Karpas-422 (cell line): Measurements from ENCODE around the gene SERPINB3. TPM values are rescaled to one million over a fixed set of nuclear protein-coding genes. Genes with fewer than 3 reads are reported as not detected.
A peak's percentile ranks its signal among the peaks of the same experiment; 100 is the strongest.
"Not testable (repeated sequence)": the region's sequence is repeated elsewhere in the genome, so short reads cannot be mapped to it uniquely, and the experiment has no call there.

Experiments used
- DNase-seq: peaks from one replicate; pipeline ENCODE4 v3.0.0-alpha.2; 2015
- H2AFZ ChIP-seq: fragments of 200-600 bp; sonication (generic); 2 replicates; pipeline ENCODE4 v1.6.1; 2014; ENCODE audit warnings: antibody characterized with exemption, low read length, mixed read lengths
- H3K27ac ChIP-seq: fragments of 200-600 bp; sonication (generic); 2 replicates; pipeline ENCODE4 v1.5.1; 2014; ENCODE audit warnings: mild to moderate bottlenecking, low read length, moderate library complexity
- H3K27me3 ChIP-seq: fragments of 200-600 bp; sonication (generic); 2 replicates; pipeline ENCODE4 v1.6.1; 2014; ENCODE audit warnings: low read length, mixed read lengths
- H3K36me3 ChIP-seq: fragments of 200-600 bp; sonication (generic); 2 replicates; pipeline ENCODE4 v1.6.1; 2014; ENCODE audit warnings: low read length, mixed read lengths; ENCODE audit not compliant: insufficient read depth
- H3K4me1 ChIP-seq: fragments of 200-600 bp; sonication (generic); 2 replicates; pipeline ENCODE4 v1.6.1; 2014; ENCODE audit warnings: mild to moderate bottlenecking, low read length, mixed read lengths
- H3K4me2 ChIP-seq: fragments of 200-600 bp; sonication (generic); 2 replicates; pipeline ENCODE4 v1.6.1; 2014; ENCODE audit warnings: low read length, low read depth, mild to moderate bottlenecking; ENCODE audit not compliant: poor library complexity, severe bottlenecking
- H3K4me3 ChIP-seq: fragments of 200-600 bp; sonication (generic); 2 replicates; pipeline ENCODE4 v1.5.1; 2014; ENCODE audit warnings: mild to moderate bottlenecking, antibody characterized with exemption, low read length, mixed read lengths
- H3K79me2 ChIP-seq: fragments of 200-600 bp; sonication (generic); 2 replicates; pipeline ENCODE4 v1.6.1; 2014; ENCODE audit warnings: mild to moderate bottlenecking, low read length, mixed read lengths
- H3K9ac ChIP-seq: fragments of 200-600 bp; sonication (generic); 2 replicates; pipeline ENCODE4 v1.6.0; 2014; ENCODE audit warnings: low read length
- H3K9me2 ChIP-seq: fragments of 200-600 bp; sonication (generic), shearing (Covaris generic); replicated peaks from 2 replicates; pipeline ENCODE4 v1.6.0; 2014; ENCODE audit warnings: mild to moderate bottlenecking, low read length, moderate library complexity; ENCODE audit not compliant: insufficient read depth
- H3K9me3 ChIP-seq: fragments of 300-700, 200-600 bp; sonication (generic); 2 replicates; pipeline ENCODE4 v1.6.1; 2014; ENCODE audit warnings: low read length, mixed read lengths
- H4K20me1 ChIP-seq: fragments of 200-600 bp; sonication (generic); 2 replicates; pipeline ENCODE4 v1.6.1; 2014; ENCODE audit warnings: mild to moderate bottlenecking, antibody characterized with exemption, low read length, low read depth; ENCODE audit not compliant: insufficient read depth
- total RNA-seq: library from RNA; depleted of rRNA; stranded (reverse); fragments of >200 nt; shearing (Covaris generic); gene quantifications from 2 replicates; pipeline ENCODE4 v1.2.3, GENCODE V29; 2014; ENCODE audit warnings: low replicate concordance

Gene SERPINB3
- total RNA-seq, 1 experiment from 2014 or later = not detected

GRCh38 chr18:63676526-63677323 is 15.0 kb upstream of the SERPINB3 start:
- no peaks in the 10 kb centered on the region for H3K9me3 ChIP-seq
- H3K4me1 ChIP-seq = no peaks in the 10 kb centered on the region
- H3K27me3 ChIP-seq = no peaks in the 10 kb centered on the region
- no peak overlapping the region for H2AFZ ChIP-seq
- peak; percentile 71 for DNase-seq
- no peak overlapping the region for H3K4me3 ChIP-seq
- no peaks in the 10 kb centered on the region for H4K20me1 ChIP-seq
- H3K79me2 ChIP-seq = no peaks in the 10 kb centered on the region
- no peak overlapping the region for H3K27ac ChIP-seq
- H3K9ac ChIP-seq = no peak overlapping the region
- H3K36me3 ChIP-seq = no peaks in the 10 kb centered on the region
- H3K9me2 ChIP-seq = no peaks in the 10 kb centered on the region
- H3K4me2 ChIP-seq = no peak overlapping the region

- no peak overlapping the region for H2AFZ ChIP-seq
- no peaks in the 10 kb centered on the region for H3K9me2 ChIP-seq
- no peak for DNase-seq
Measured at GRCh38 chr18:63664571-63664970, 2.9 kb upstream of the SERPINB3 start.

GRCh38 chr18:63658920-63659319 is 2.8 kb downstream of the SERPINB3 start:
- not testable (repeated sequence) for H2AFZ ChIP-seq, H3K36me3 ChIP-seq, H3K27ac ChIP-seq, H3K79me2 ChIP-seq, H4K20me1 ChIP-seq, DNase-seq, H3K9me3 ChIP-seq, H3K4me2 ChIP-seq, H3K9me2 ChIP-seq, H3K4me3 ChIP-seq, H3K4me1 ChIP-seq, H3K27me3 ChIP-seq, H3K9ac ChIP-seq

More at GRCh38 chr18:63664571-63664970, 2.9 kb upstream of the SERPINB3 start:
- no peak overlapping the region for H3K4me2 ChIP-seq
- H3K27ac ChIP-seq = no peak overlapping the region
- no peaks in the 10 kb centered on the region for H3K4me1 ChIP-seq
- H3K4me3 ChIP-seq = no peak overlapping the region
- H3K9ac ChIP-seq = no peak overlapping the region
- no peaks in the 10 kb centered on the region for H3K36me3 ChIP-seq
- H4K20me1 ChIP-seq = no peaks in the 10 kb centered on the region
- H3K27me3 ChIP-seq = no peaks in the 10 kb centered on the region
- no peaks in the 10 kb centered on the region for H3K79me2 ChIP-seq
- no peaks in the 10 kb centered on the region for H3K9me3 ChIP-seq

GRCh38 chr18:63650271-63650670 is 11.4 kb downstream of the SERPINB3 start:
- not testable (repeated sequence) for H2AFZ ChIP-seq, H3K79me2 ChIP-seq, H3K4me1 ChIP-seq, H3K9me3 ChIP-seq, H3K27me3 ChIP-seq, DNase-seq, H3K36me3 ChIP-seq, H3K27ac ChIP-seq, H3K9me2 ChIP-seq, H3K4me3 ChIP-seq, H4K20me1 ChIP-seq, H3K9ac ChIP-seq, H3K4me2 ChIP-seq

- Histone ChIP-seq H3K4me1 (no peaks in the 10 kb centered on the region), H4K20me1 (no peaks in the 10 kb centered on the region), H2AFZ (no peak overlapping the region), H3K4me3 (no peak overlapping the region), H3K27me3 (no peaks in the 10 kb centered on the region), H3K27ac (no peak overlapping the region), H3K9me3 (no peaks in the 10 kb centered on the region), H3K79me2 (no peaks in the 10 kb centered on the region), H3K4me2 (no peak overlapping the region), H3K9ac (no peak overlapping the region), H3K9me2 (no peaks in the 10 kb centered on the region), H3K36me3 (no peaks in the 10 kb centered on the region)
- DNase-seq = no peak
Measured at GRCh38 chr18:63648241-63648640, 13.5 kb downstream of the SERPINB3 start.

- Histone ChIP-seq H4K20me1 (no peaks in the 10 kb centered on the region), H2AFZ (no peak overlapping the region), H3K79me2 (no peaks in the 10 kb centered on the region), H3K9me3 (no peaks in the 10 kb centered on the region), H3K4me3 (no peak overlapping the region), H3K27ac (no peak overlapping the region), H3K36me3 (no peaks in the 10 kb centered on the region), H3K4me1 (no peaks in the 10 kb centered on the region), H3K4me2 (no peak overlapping the region), H3K27me3 (no peaks in the 10 kb centered on the region), H3K9ac (no peak overlapping the region), H3K9me2 (no peaks in the 10 kb centered on the region)
- no peak for DNase-seq
Measured at GRCh38 chr18:63646936-63647335, 14.8 kb downstream of the SERPINB3 start.

- H4K20me1 ChIP-seq, H3K36me3 ChIP-seq, H3K27ac ChIP-seq, H3K9ac ChIP-seq, H3K9me2 ChIP-seq, H3K4me2 ChIP-seq, H3K4me3 ChIP-seq, H3K9me3 ChIP-seq, DNase-seq, H2AFZ ChIP-seq, H3K4me1 ChIP-seq, H3K79me2 ChIP-seq, H3K27me3 ChIP-seq: not testable (repeated sequence)
Measured at GRCh38 chr18:63644694-63645093, 17.0 kb downstream of the SERPINB3 start.

- not testable (repeated sequence) for H3K9me3 ChIP-seq, H4K20me1 ChIP-seq, H3K4me2 ChIP-seq
Measured at GRCh38 chr18:63644142-63644541, 17.6 kb downstream of the SERPINB3 start, which contains the start of gene SERPINB4. TSS of gene SERPINB4 (minus strand) at chr18:63644256. CDS start at chr18:63643577, 679 bp downstream.

More at GRCh38 chr18:63644142-63644541, 17.6 kb downstream of the SERPINB3 start, which contains the start of gene SERPINB4:
- not testable (repeated sequence) for H3K4me1 ChIP-seq, DNase-seq, H3K27ac ChIP-seq, H3K4me3 ChIP-seq, H3K9me2 ChIP-seq, H3K27me3 ChIP-seq, H2AFZ ChIP-seq, H3K79me2 ChIP-seq, H3K9ac ChIP-seq, H3K36me3 ChIP-seq
